OCI-LY1 (cell line): ENCODE measurements around the gene ARID3A.

Experiments used
- H2AFZ ChIP-seq: fragments of 200-600 bp; sonication (generic), shearing (Covaris generic); 2 replicates; pipeline ENCODE4 v1.6.0; 2014; ENCODE audit warnings: antibody characterized with exemption, mild to moderate bottlenecking, low read length
- H3F3A ChIP-seq: fragments of 200-600 bp; sonication (generic), shearing (Covaris generic); 2 replicates; pipeline ENCODE4 v1.6.0; 2014; ENCODE audit warnings: mild to moderate bottlenecking, antibody characterized with exemption, low read length, moderate library complexity; ENCODE audit not compliant: insufficient read depth
- H3K27ac ChIP-seq: fragments of 200-600 bp; sonication (generic); 2 replicates; pipeline ENCODE4 v1.5.1; 2014; ENCODE audit warnings: low read length, mixed run types, mild to moderate bottlenecking, low read depth; ENCODE audit not compliant: poor library complexity, severe bottlenecking
- H3K27me3 ChIP-seq: fragments of 200-600 bp; sonication (generic); 2 replicates; pipeline ENCODE4 v1.6.0; 2014; ENCODE audit warnings: antibody characterized with exemption, mild to moderate bottlenecking, low read length, moderate library complexity; ENCODE audit not compliant: insufficient read depth
- H3K36me3 ChIP-seq: fragments of 200-600 bp; sonication (generic); 2 replicates; pipeline ENCODE4 v1.6.1; 2014; ENCODE audit warnings: mild to moderate bottlenecking, antibody characterized with exemption, low read length, moderate library complexity, mixed read lengths; ENCODE audit not compliant: insufficient read depth
- H3K4me1 ChIP-seq: fragments of 200-600 bp; sonication (generic); 2 replicates; pipeline ENCODE4 v1.5.1; 2014; ENCODE audit warnings: mild to moderate bottlenecking, low read length, moderate library complexity; ENCODE audit not compliant: insufficient read depth, severe bottlenecking
- H3K4me2 ChIP-seq: fragments of 200-600 bp; sonication (generic), shearing (Covaris generic); 2 replicates; pipeline ENCODE4 v1.6.1; 2014; ENCODE audit warnings: low read length
- H3K4me3 ChIP-seq: fragments of 200-600 bp; sonication (generic); 2 replicates; pipeline ENCODE4 v1.5.1; 2014; ENCODE audit warnings: low read length, low read depth, mild to moderate bottlenecking, mixed read lengths; ENCODE audit not compliant: poor library complexity, severe bottlenecking
- H3K79me2 ChIP-seq: fragments of 200-600 bp; shearing (Covaris generic); 2 replicates; pipeline ENCODE4 v1.6.1; 2016; ENCODE audit warnings: mixed run types, low read length, mixed read lengths; ENCODE audit not compliant: insufficient read depth
- H3K9ac ChIP-seq: fragments of 200-600 bp; sonication (generic), shearing (Covaris generic); 2 replicates; pipeline ENCODE4 v1.6.1; 2014; ENCODE audit warnings: mild to moderate bottlenecking, low read length, mixed read lengths
- H3K9me2 ChIP-seq: fragments of 200-600 bp; sonication (generic), shearing (Covaris generic); 2 replicates; pipeline ENCODE4 v1.6.1; 2014; ENCODE audit warnings: low read depth, mild to moderate bottlenecking, low read length, mixed read lengths
- H3K9me3 ChIP-seq: fragments of 200-600 bp; shearing (Covaris generic); 2 replicates; pipeline ENCODE4 v1.6.1; 2014; ENCODE audit warnings: low read length, mixed read lengths
- H4K20me1 ChIP-seq: fragments of 200-600 bp; sonication (generic), shearing (Covaris generic); 2 replicates; pipeline ENCODE4 v1.6.0; 2016; ENCODE audit warnings: mild to moderate bottlenecking, low read length; ENCODE audit not compliant: insufficient read depth
- CTCF ChIP-seq: fragments of 200-600 bp; sonication (generic), shearing (Covaris generic); IDR thresholded peaks from 2 replicates; pipeline ENCODE4 v1.5.1; 2017; ENCODE audit warnings: mild to moderate bottlenecking, antibody characterized with exemption, low read length, moderate library complexity, mixed read lengths
- EZH2 ChIP-seq: fragments of 200-600 bp; sonication (generic), shearing (Covaris generic); IDR thresholded peaks from 2 replicates; pipeline ENCODE4 v1.8.0; 2017; ENCODE audit warnings: borderline replicate concordance, mixed run types, mild to moderate bottlenecking, antibody characterized with exemption, low read length, moderate library complexity, mixed read lengths

Gene ARID3A

GRCh38 chr19:936175-936546 is 10.3 kb downstream of the ARID3A start:
- Histone ChIP-seq H3K4me3 (no peak overlapping the region), H3F3A (no peaks in the 10 kb centered on the region), H3K79me2 (no peaks in the 10 kb centered on the region), H2AFZ (no peak overlapping the region), H3K27ac (no peak overlapping the region), H3K9me2 (no peaks in the 10 kb centered on the region), H3K36me3 (no peaks in the 10 kb centered on the region), H3K4me2 (no peak overlapping the region), H3K27me3 (peaks cover 29% of the 10 kb centered on the region; the same call in 1 of the 2 replicates), H3K4me1 (no peaks in the 10 kb centered on the region), H3K9me3 (0 out of 2 replicates have a peak, but pooled peaks cover 2% of the 10 kb centered on the region), H4K20me1 (no peaks in the 10 kb centered on the region), H3K9ac (no peak overlapping the region)
- TF ChIP-seq EZH2 (no peak), CTCF (no peak)

- Histone ChIP-seq H3F3A (no peaks in the 10 kb centered on the region), H3K36me3 (no peaks in the 10 kb centered on the region), H4K20me1 (no peaks in the 10 kb centered on the region), H3K4me3 (no peak overlapping the region), H2AFZ (no peak overlapping the region), H3K27me3 (peaks cover 29% of the 10 kb centered on the region; the same call in 1 of the 2 replicates), H3K4me1 (no peaks in the 10 kb centered on the region), H3K4me2 (no peak overlapping the region), H3K27ac (no peak overlapping the region), H3K9me3 (0 out of 2 replicates have a peak, but pooled peaks cover 2% of the 10 kb centered on the region), H3K79me2 (no peaks in the 10 kb centered on the region), H3K9me2 (no peaks in the 10 kb centered on the region), H3K9ac (no peak overlapping the region)
- TF ChIP-seq CTCF (no peak), EZH2 (no peak)
Observed at GRCh38 chr19:937259-937694, 11.4 kb downstream of the ARID3A start.

- no peaks in the 10 kb centered on the region for H3F3A ChIP-seq
- H3K36me3 ChIP-seq: no peaks in the 10 kb centered on the region
- TF ChIP-seq CTCF (no peak), EZH2 (no peak)
- no peak overlapping the region for H3K27ac ChIP-seq
- no peak overlapping the region for H3K9ac ChIP-seq
- peaks cover 26% of the 10 kb centered on the region; the same call in 1 of the 2 replicates for H3K27me3 ChIP-seq
- H3K4me1 ChIP-seq: no peaks in the 10 kb centered on the region
- no peak overlapping the region for H3K4me2 ChIP-seq
- no peak overlapping the region for H2AFZ ChIP-seq
- no peaks in the 10 kb centered on the region for H4K20me1 ChIP-seq
- no peaks in the 10 kb centered on the region for H3K9me2 ChIP-seq
- H3K4me3 ChIP-seq: no peak overlapping the region
- H3K79me2 ChIP-seq: no peaks in the 10 kb centered on the region
- H3K9me3 ChIP-seq: 0 out of 2 replicates have a peak, but pooled peaks cover 2% of the 10 kb centered on the region
Observed at GRCh38 chr19:938233-938923, 12.5 kb downstream of the ARID3A start.
